HCT116 (cell line): Measurements from ENCODE around the gene HHLA2. TPM values are rescaled to one million over a fixed set of nuclear protein-coding genes. Genes with fewer than 3 reads are reported as not detected.

ENCODE experiments used
- ATAC-seq: fragments of 200-7000 bp; cut with Tn5 transposase; 2 replicates; pipeline ENCODE4 v1.9.1; 2020; ENCODE audit warnings: mild to moderate bottlenecking, moderate library complexity
- BruUV-seq: library from RNA; stranded (reverse); fragments of 400-500 nt; replicated peaks from 2 replicates; lab custom pipeline; 2021; lab: Mats Ljungman, UMichigan
- CTCF ChIA-PET: fragments of 300-600 bp; sonication (Branson Sonifier 250); formaldehyde crosslinking; loops from one replicate; lab custom pipeline; 2021; ENCODE audit warnings: antibody characterized with exemption; lab: Charles Lee
- POLR2A ChIA-PET: fragments of 300-600, 350-600 bp; sonication (Branson Sonifier 250); formaldehyde crosslinking; loops from one replicate; lab custom pipeline; 2021; ENCODE audit warnings: antibody characterized with exemption; lab: Charles Lee
- RAD21 ChIA-PET, 2 experiments: fragments of 300-600 bp; sonication (Branson Sonifier 250); formaldehyde crosslinking; loops; one replicate each; lab custom pipeline; 2023; ENCODE audit warnings: low total read pairs in 2 of 2; ENCODE audit not compliant: uncharacterized antibody in 2 of 2, unreplicated experiment in 2 of 2, low non-redundant PET in 1 of 2; lab: Charles Lee
- DNase-seq: peaks from one replicate; pipeline ENCODE4 v3.0.0-alpha.2; 2010; ENCODE audit warnings: low read depth, low spot score
- H2AFZ ChIP-seq: fragments of 200-600 bp; shearing (Covaris generic), sonication (generic); 2 replicates; pipeline ENCODE4 v1.6.1; 2017; ENCODE audit warnings: low read depth, mixed run types, mixed read lengths, antibody characterized with exemption, low read length; ENCODE audit not compliant: poor library complexity, severe bottlenecking
- H3K27ac ChIP-seq: 2 replicates; pipeline ENCODE4 v1.5.1; 2012; ENCODE audit warnings: low read depth, low read length
- H3K27me3 ChIP-seq: fragments of 200-600 bp; sonication (generic); 2 replicates; pipeline ENCODE4 v1.6.1; 2016; ENCODE audit warnings: mixed run types, low read length, mixed read lengths; ENCODE audit not compliant: insufficient read depth
- H3K36me3 ChIP-seq, 2 experiments: fragments of 200-500 bp in 1 of 2; fragments of 200-600 bp in 1 of 2; sonication (Bioruptor generic) in 1 of 2; sonication (generic) in 1 of 2; 2 replicates each; pipeline versions ENCODE4 v1.5.1 to v1.6.1; 2014 to 2016; ENCODE audit warnings: low read length in 2 of 2, inconsistent platforms in 1 of 2, mixed read lengths in 1 of 2, mixed run types in 1 of 2; ENCODE audit not compliant: insufficient read depth in 2 of 2, control insufficient read depth in 1 of 2
- H3K4me1 ChIP-seq, 2 experiments: fragments of 200-600 bp in 1 of 2; sonication (generic) in 1 of 2; 2 replicates each; pipeline versions ENCODE4 v1.5.1 to v1.6.1; 2012 to 2017; ENCODE audit warnings: low read length in 2 of 2, inconsistent platforms in 1 of 2, mild to moderate bottlenecking in 1 of 2, mixed read lengths in 1 of 2, mixed run types in 1 of 2, moderate library complexity in 1 of 2; ENCODE audit not compliant: insufficient read depth in 2 of 2, control insufficient read depth in 1 of 2
- H3K4me2 ChIP-seq: fragments of 200-600 bp; sonication (generic); 2 replicates; pipeline ENCODE4 v1.6.1; 2017; ENCODE audit warnings: mixed run types, low read length, mixed read lengths
- H3K4me3 ChIP-seq, 2 experiments: fragments of 200-600 bp in 1 of 2; sonication (generic) in 1 of 2; replicated peaks in 1 of 2; 2 replicates each; pipeline ENCODE4 v1.5.1; 2011 to 2016; ENCODE audit warnings: low read length in 2 of 2, control low read depth in 1 of 2, low read depth in 1 of 2, mild to moderate bottlenecking in 1 of 2, mixed read lengths in 1 of 2, mixed run types in 1 of 2
- H3K79me2 ChIP-seq: fragments of 200-600 bp; sonication (generic); 2 replicates; pipeline ENCODE4 v1.6.1; 2017; ENCODE audit warnings: mild to moderate bottlenecking, mixed run types, low read length, moderate library complexity, mixed read lengths; ENCODE audit not compliant: insufficient read depth
- H3K9ac ChIP-seq: fragments of 200-600 bp; sonication (generic); 2 replicates; pipeline ENCODE4 v1.6.1; 2016; ENCODE audit warnings: low read length, mixed read lengths
- H3K9me2 ChIP-seq: fragments of 200-600 bp; sonication (generic), shearing (Covaris generic); 2 replicates; pipeline ENCODE4 v1.6.1; 2017; ENCODE audit warnings: mixed run types, mild to moderate bottlenecking, moderate library complexity; ENCODE audit not compliant: insufficient read depth
- H3K9me3 ChIP-seq, 2 experiments: fragments of 200-500 bp in 1 of 2; fragments of 200-600 bp in 1 of 2; sonication (Bioruptor generic) in 1 of 2; sonication (generic) in 1 of 2; 2 replicates each; pipeline ENCODE4 v1.6.1; 2014 to 2017; ENCODE audit warnings: low read length in 2 of 2, mixed read lengths in 2 of 2, inconsistent platforms in 1 of 2, low read depth in 1 of 2, mild to moderate bottlenecking in 1 of 2, mixed run types in 1 of 2, moderate library complexity in 1 of 2; ENCODE audit not compliant: control insufficient read depth in 1 of 2, insufficient read depth in 1 of 2
- H4K20me1 ChIP-seq: fragments of 200-600 bp; sonication (generic), shearing (Covaris generic); 2 replicates; pipeline ENCODE4 v1.6.1; 2017; ENCODE audit warnings: mixed run types, mild to moderate bottlenecking, moderate library complexity; ENCODE audit not compliant: insufficient read depth
- CBX3 ChIP-seq: IDR thresholded peaks from 2 replicates; pipeline ENCODE4 v1.6.1; 2012; ENCODE audit warnings: low read depth
- CEBPB ChIP-seq: IDR thresholded peaks from 2 replicates; pipeline ENCODE4 v1.6.1; 2012; ENCODE audit warnings: low read depth
- EGR1 ChIP-seq: IDR thresholded peaks from 2 replicates; pipeline ENCODE4 v1.6.1; 2012; ENCODE audit warnings: low read depth
- ELF1 ChIP-seq: IDR thresholded peaks from 2 replicates; pipeline ENCODE4 v1.6.1; 2012; ENCODE audit warnings: low read depth, borderline replicate concordance
- EZH2 ChIP-seq: fragments of 200-600 bp; sonication (generic); IDR thresholded peaks from 2 replicates; pipeline ENCODE4 v1.6.1; 2017; ENCODE audit warnings: antibody characterized with exemption, mixed run types
- EZH2phosphoT487 ChIP-seq: fragments of 200-600 bp; IDR thresholded peaks from 2 replicates; pipeline ENCODE4 v1.6.1; 2018; ENCODE audit warnings: antibody characterized with exemption, borderline replicate concordance
- FOSL1 ChIP-seq: IDR thresholded peaks from 2 replicates; pipeline ENCODE4 v1.6.1; 2012; ENCODE audit warnings: low read depth
- JUND ChIP-seq: IDR thresholded peaks from 2 replicates; pipeline ENCODE4 v1.6.1; 2012
- POLR2A ChIP-seq: IDR thresholded peaks from 2 replicates; pipeline ENCODE4 v1.7.0; 2011; ENCODE audit warnings: borderline replicate concordance; ENCODE audit not compliant: insufficient read depth, insufficient read length; ENCODE audit errors: extremely low read depth
- POLR2AphosphoS5 ChIP-seq: IDR thresholded peaks from 2 replicates; pipeline ENCODE4 v1.6.1; 2011; ENCODE audit warnings: mild to moderate bottlenecking, low read depth, low read length, moderate library complexity
- RAD21 ChIP-seq: IDR thresholded peaks from 2 replicates; pipeline ENCODE4 v1.6.1; 2012; ENCODE audit warnings: low read depth, mild to moderate bottlenecking
- SIN3A ChIP-seq: IDR thresholded peaks from 2 replicates; pipeline ENCODE4 v1.6.1; 2012; ENCODE audit warnings: low read depth
- SP1 ChIP-seq: IDR thresholded peaks from 2 replicates; pipeline ENCODE4 v1.6.1; 2012; ENCODE audit warnings: low read depth
- SRF ChIP-seq: IDR thresholded peaks from 2 replicates; pipeline ENCODE4 v1.6.1; 2012; ENCODE audit warnings: low read depth
- TCF7L2 ChIP-seq: IDR thresholded peaks from 2 replicates; pipeline ENCODE4 v1.7.0; 2011; ENCODE audit warnings: borderline replicate concordance, inconsistent platforms; ENCODE audit not compliant: insufficient read depth, insufficient read length; ENCODE audit errors: extremely low read depth
- YY1 ChIP-seq: IDR thresholded peaks from 2 replicates; pipeline ENCODE4 v1.6.1; 2011; ENCODE audit warnings: low read length, low read depth, moderate library complexity, mild to moderate bottlenecking; ENCODE audit not compliant: insufficient replicate concordance; ENCODE audit errors: extremely low read depth
- ZNF274 ChIP-seq: fragments of 200-500 bp; sonication (Bioruptor generic); IDR thresholded peaks from 2 replicates; pipeline ENCODE4 v1.6.1; 2014; ENCODE audit warnings: mild to moderate bottlenecking, low read depth, low read length, inconsistent platforms
- intact Hi-C: fragments of 100-400 bp; cut with micrococcal nuclease; formaldehyde crosslinking; loops from 2 replicates; pipeline ENCODE4 v1.10.0; 2022
- total RNA-seq: library from RNA; stranded (reverse); gene quantifications from one replicate; pipeline ENCODE4 v1.2.1, GENCODE V29; 2021; ENCODE audit not compliant: unreplicated experiment
- TF ChIP-seq, protein P1 (sequence below): IDR thresholded peaks from 2 replicates; pipeline ENCODE4 v1.6.1; 2012
- TF ChIP-seq, protein P2 (sequence below): IDR thresholded peaks from 2 replicates; pipeline ENCODE4 v1.6.1; 2011; ENCODE audit warnings: mild to moderate bottlenecking, low read length, moderate library complexity; ENCODE audit not compliant: insufficient replicate concordance; ENCODE audit errors: extremely low read depth
- TF ChIP-seq, protein P3 (sequence below), 3 experiments: fragments of 200-600 bp in 1 of 3; sonication (generic) in 1 of 3; IDR thresholded peaks in 2 of 3; conservative IDR thresholded peaks in 1 of 3; 2 replicates each; pipeline ENCODE4 v1.5.1; 2012 to 2017; ENCODE audit warnings: low read depth in 2 of 3, low read length in 2 of 3, antibody characterized with exemption in 1 of 3, borderline replicate concordance in 1 of 3, control low read depth in 1 of 3, mild to moderate bottlenecking in 1 of 3, mixed read lengths in 1 of 3, mixed run types in 1 of 3, moderate library complexity in 1 of 3; ENCODE audit not compliant: insufficient read depth in 1 of 3

Gene HHLA2
- total RNA-seq, 1 experiment from 2014 or later = not detected

DNA sequence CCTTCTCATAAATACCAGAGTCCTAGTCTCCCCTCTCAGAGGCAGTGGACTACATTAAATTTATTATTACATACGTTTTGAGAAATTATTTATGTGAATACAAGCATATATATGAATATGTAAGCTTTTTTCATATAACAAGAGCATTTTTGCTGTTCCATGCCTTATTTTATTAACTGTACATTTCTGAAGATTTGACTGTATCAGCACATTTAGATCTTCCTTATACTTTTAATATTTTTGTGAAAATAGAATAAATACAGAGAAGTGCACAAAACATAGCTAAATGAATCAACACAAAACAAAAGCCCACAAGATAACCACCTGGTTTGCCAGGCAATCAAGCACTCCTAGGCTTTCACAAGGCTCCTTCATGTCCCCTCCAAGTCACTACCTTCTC is 27.8 kb downstream of the HHLA2 start:
- no TSS peak for BruUV-seq
- H3K36me3 ChIP-seq = no peaks in the 10 kb centered on the region
- no peaks in the 10 kb centered on the region for H3K79me2 ChIP-seq
- RAD21 ChIA-PET = no interaction called here
- no peaks in the 10 kb centered on the region for H3K9me3 ChIP-seq
- H3K4me1 ChIP-seq = no peaks in the 10 kb centered on the region
- no peak overlapping the region for H3K9ac ChIP-seq
- CTCF ChIA-PET = no interaction called here
- DNase-seq (no peak), ATAC-seq (no peak)
- POLR2A ChIA-PET = no interaction called here
- no peak overlapping the region for H3K4me2 ChIP-seq
- intact Hi-C loops = no loop called here
- H2AFZ ChIP-seq = no peak overlapping the region
- no peak overlapping the region for H3K4me3 ChIP-seq
- no peak for TF ChIP-seq ZNF274
- no peak for TF ChIP-seq EGR1
- TF ChIP-seq CBX3 = no peak
- TF ChIP-seq YY1 = no peak
- TF ChIP-seq SIN3A = no peak
- TF ChIP-seq, protein P1, sequence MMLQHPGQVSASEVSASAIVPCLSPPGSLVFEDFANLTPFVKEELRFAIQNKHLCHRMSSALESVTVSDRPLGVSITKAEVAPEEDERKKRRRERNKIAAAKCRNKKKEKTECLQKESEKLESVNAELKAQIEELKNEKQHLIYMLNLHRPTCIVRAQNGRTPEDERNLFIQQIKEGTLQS = no peak
- no peak for TF ChIP-seq SP1
- no peak for TF ChIP-seq RAD21
- TF ChIP-seq, protein P2, sequence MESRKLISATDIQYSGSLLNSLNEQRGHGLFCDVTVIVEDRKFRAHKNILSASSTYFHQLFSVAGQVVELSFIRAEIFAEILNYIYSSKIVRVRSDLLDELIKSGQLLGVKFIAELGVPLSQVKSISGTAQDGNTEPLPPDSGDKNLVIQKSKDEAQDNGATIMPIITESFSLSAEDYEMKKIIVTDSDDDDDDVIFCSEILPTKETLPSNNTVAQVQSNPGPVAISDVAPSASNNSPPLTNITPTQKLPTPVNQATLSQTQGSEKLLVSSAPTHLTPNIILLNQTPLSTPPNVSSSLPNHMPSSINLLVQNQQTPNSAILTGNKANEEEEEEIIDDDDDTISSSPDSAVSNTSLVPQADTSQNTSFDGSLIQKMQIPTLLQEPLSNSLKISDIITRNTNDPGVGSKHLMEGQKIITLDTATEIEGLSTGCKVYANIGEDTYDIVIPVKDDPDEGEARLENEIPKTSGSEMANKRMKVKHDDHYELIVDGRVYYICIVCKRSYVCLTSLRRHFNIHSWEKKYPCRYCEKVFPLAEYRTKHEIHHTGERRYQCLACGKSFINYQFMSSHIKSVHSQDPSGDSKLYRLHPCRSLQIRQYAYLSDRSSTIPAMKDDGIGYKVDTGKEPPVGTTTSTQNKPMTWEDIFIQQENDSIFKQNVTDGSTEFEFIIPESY = no peak
- no peak for TF ChIP-seq POLR2AphosphoS5
- no peak for TF ChIP-seq EZH2
- TF ChIP-seq POLR2A = no peak
- TF ChIP-seq EZH2phosphoT487 = no peak
- no peak for TF ChIP-seq CEBPB
- no peak for TF ChIP-seq SRF
- TF ChIP-seq FOSL1 = no peak
- no peak for TF ChIP-seq TCF7L2
- TF ChIP-seq, protein P3, sequence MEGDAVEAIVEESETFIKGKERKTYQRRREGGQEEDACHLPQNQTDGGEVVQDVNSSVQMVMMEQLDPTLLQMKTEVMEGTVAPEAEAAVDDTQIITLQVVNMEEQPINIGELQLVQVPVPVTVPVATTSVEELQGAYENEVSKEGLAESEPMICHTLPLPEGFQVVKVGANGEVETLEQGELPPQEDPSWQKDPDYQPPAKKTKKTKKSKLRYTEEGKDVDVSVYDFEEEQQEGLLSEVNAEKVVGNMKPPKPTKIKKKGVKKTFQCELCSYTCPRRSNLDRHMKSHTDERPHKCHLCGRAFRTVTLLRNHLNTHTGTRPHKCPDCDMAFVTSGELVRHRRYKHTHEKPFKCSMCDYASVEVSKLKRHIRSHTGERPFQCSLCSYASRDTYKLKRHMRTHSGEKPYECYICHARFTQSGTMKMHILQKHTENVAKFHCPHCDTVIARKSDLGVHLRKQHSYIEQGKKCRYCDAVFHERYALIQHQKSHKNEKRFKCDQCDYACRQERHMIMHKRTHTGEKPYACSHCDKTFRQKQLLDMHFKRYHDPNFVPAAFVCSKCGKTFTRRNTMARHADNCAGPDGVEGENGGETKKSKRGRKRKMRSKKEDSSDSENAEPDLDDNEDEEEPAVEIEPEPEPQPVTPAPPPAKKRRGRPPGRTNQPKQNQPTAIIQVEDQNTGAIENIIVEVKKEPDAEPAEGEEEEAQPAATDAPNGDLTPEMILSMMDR (IDR thresholded peaks at IDR 0.05 in 2 of 3, conservative IDR thresholded peaks at IDR 0.05 in 1 of 3; ENCODE audit: borderline replicate concordance in 1 of 3, insufficient read depth in 1 of 3, low read depth in 2 of 3, low read length in 2 of 3) = no peak
- TF ChIP-seq JUND = no peak
- no peak for TF ChIP-seq ELF1
- no peaks in the 10 kb centered on the region for H4K20me1 ChIP-seq
- no peak overlapping the region for H3K27ac ChIP-seq
- no peaks in the 10 kb centered on the region for H3K9me2 ChIP-seq
- no peaks in the 10 kb centered on the region for H3K27me3 ChIP-seq
